GM18868 (cell line): ENCODE results near the gene PLB1.

Experiments
- ATAC-seq: cut with Tn5 transposase; IDR thresholded peaks from one replicate; pipeline ENCODE4 v1.9.1; 2021; ENCODE audit warnings: mild to moderate bottlenecking, moderate library complexity; ENCODE audit not compliant: unreplicated experiment

The PLB1 gene

GRCh38 chr2:28588292-28588670 is 92.4 kb downstream of the PLB1 start:
- ATAC-seq = no peak

GRCh38 chr2:28589746-28590463 is 94.0 kb downstream of the PLB1 start:
- no peak for ATAC-seq

- no peak for ATAC-seq
These were observed 94.8 kb downstream of the PLB1 start for GRCh38 chr2:28590496-28591301.

GRCh38 chr2:28591711-28592335 is 96.0 kb downstream of the PLB1 start:
- ATAC-seq = no peak

- no peak for ATAC-seq
These were observed 96.6 kb downstream of the PLB1 start for GRCh38 chr2:28592481-28592880.

GRCh38 chr2:28593160-28593755 is 97.4 kb downstream of the PLB1 start:
- ATAC-seq = no peak

GRCh38 chr2:28594000-28594331 is 98.1 kb downstream of the PLB1 start:
- ATAC-seq = no peak

- no peak for ATAC-seq
These were observed 98.7 kb downstream of the PLB1 start for GRCh38 chr2:28594332-28595108.

- no peak for ATAC-seq
These were observed 99.5 kb downstream of the PLB1 start for GRCh38 chr2:28595323-28595722.

- no peak for ATAC-seq
These were observed 102.6 kb downstream of the PLB1 start for GRCh38 chr2:28598484-28598883.

GRCh38 chr2:28600181-28600580 is 104.3 kb downstream of the PLB1 start:
- ATAC-seq = no peak

GRCh38 chr2:28601616-28602015 is 105.8 kb downstream of the PLB1 start:
- no peak for ATAC-seq

- no peak for ATAC-seq
These were observed 106.3 kb downstream of the PLB1 start for GRCh38 chr2:28602136-28602660.

- no peak for ATAC-seq
These were observed 107.1 kb downstream of the PLB1 start for GRCh38 chr2:28602751-28603639.

GRCh38 chr2:28603821-28604220 is 108.0 kb downstream of the PLB1 start:
- no peak for ATAC-seq

- ATAC-seq = no peak
These were observed 108.5 kb downstream of the PLB1 start for GRCh38 chr2:28604284-28604843.

- no peak for ATAC-seq
These were observed 111.2 kb downstream of the PLB1 start for GRCh38 chr2:28606986-28607441.

- ATAC-seq = no peak
These were observed 112.1 kb downstream of the PLB1 start for GRCh38 chr2:28607730-28608499.
